ENCODE data around the gene SRSF4. TPM values are rescaled to one million over a fixed set of nuclear protein-coding genes. Genes with fewer than 3 reads are reported as not detected.

The SRSF4 gene
- total RNA-seq, 1 donor from 2014 or later = 111 TPM

DNA sequence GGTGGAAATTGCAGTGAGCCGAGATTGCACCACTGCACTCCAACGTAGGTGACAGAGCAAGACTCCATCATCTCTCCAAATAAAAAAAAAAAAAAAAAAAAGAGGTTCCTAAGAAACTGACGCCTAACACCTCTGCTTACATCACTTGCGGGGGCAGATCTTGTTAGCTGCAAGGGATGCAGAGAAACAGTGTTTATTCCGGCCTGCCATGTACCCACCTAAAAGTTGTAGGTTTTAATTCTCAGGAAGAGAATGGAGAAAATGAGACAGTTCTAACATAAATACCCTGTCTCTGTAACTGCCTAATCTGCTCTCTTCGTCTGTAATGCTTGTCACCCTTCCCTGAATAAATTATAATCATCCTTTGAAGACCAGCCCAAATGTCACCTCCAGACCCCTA, 9.0 kb upstream of the SRSF4 start:
- Mint-ChIP-seq H3K27me3 (no peaks in the 10 kb centered on the region), H3K4me1 (ENCODE audit: low read depth) (no peaks in the 10 kb centered on the region), H3K36me3 (ENCODE audit: insufficient read depth) (peaks cover 18% of the 10 kb centered on the region), H3K4me3 (ENCODE audit: low read depth) (no peak overlapping the region), H3K9me3 (ENCODE audit: low read depth) (peaks cover 4% of the 10 kb centered on the region), H3K27ac (no peak overlapping the region)
- DNase-seq (ENCODE audit: low spot score, unreplicated experiment) = no peak
- TF ChIP-seq, protein P1, sequence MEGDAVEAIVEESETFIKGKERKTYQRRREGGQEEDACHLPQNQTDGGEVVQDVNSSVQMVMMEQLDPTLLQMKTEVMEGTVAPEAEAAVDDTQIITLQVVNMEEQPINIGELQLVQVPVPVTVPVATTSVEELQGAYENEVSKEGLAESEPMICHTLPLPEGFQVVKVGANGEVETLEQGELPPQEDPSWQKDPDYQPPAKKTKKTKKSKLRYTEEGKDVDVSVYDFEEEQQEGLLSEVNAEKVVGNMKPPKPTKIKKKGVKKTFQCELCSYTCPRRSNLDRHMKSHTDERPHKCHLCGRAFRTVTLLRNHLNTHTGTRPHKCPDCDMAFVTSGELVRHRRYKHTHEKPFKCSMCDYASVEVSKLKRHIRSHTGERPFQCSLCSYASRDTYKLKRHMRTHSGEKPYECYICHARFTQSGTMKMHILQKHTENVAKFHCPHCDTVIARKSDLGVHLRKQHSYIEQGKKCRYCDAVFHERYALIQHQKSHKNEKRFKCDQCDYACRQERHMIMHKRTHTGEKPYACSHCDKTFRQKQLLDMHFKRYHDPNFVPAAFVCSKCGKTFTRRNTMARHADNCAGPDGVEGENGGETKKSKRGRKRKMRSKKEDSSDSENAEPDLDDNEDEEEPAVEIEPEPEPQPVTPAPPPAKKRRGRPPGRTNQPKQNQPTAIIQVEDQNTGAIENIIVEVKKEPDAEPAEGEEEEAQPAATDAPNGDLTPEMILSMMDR (IDR thresholded peaks at IDR 0.05; ENCODE audit: unreplicated experiment) = no peak

DNA sequence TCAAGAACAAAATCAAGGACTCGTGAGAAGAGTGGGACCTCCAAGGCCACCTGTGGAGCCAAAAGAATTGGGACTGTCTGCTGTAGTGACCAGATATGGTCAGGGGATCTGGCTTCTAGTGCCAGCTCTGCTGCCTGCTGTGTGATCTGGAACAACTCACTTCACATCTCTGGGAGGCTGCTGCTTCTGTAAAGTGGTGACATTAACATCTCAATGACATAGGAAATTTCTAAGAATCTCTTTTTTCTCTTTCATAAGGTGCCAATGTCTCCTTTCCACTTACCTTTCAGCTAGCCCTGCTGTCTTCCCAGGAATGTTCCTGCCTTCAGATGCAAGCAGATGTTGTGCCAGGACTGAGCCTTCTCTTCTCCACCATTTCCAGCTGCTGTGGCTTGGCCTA, 5.0 kb upstream of the SRSF4 start:
- Mint-ChIP-seq H3K27me3 (no peaks in the 10 kb centered on the region), H3K9me3 (ENCODE audit: low read depth) (peaks cover 4% of the 10 kb centered on the region), H3K4me3 (ENCODE audit: low read depth) (no peak overlapping the region), H3K27ac (peak overlapping the region; percentile 31), H3K36me3 (ENCODE audit: insufficient read depth) (peaks cover 12% of the 10 kb centered on the region), H3K4me1 (ENCODE audit: low read depth) (peaks cover 3% of the 10 kb centered on the region)
- TF ChIP-seq, protein P1 (IDR thresholded peaks at IDR 0.05; ENCODE audit: unreplicated experiment) = no peak
- no peak for DNase-seq (ENCODE audit: low spot score, unreplicated experiment)

DNA sequence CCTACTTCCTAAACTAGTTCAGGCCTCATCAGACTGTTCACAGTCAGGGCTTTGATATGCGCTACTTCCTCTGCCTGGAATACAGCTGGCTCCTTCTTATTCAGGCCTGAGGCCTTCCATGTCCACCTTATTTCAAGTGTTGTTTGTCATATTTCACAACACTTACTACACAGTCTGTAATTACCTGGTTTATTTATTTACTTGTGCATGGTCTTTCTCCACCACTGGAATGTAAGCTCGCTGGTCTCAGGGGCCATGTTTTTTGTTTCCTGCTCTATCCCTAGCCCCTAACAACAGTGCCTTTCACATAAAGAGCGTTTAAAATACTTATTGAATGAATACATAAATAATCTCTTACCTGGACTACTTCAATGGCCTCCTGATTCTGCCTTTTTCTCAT, 4.6 kb upstream of the SRSF4 start:
- TF ChIP-seq, protein P1 (IDR thresholded peaks at IDR 0.05; ENCODE audit: unreplicated experiment) = no peak
- Mint-ChIP-seq H3K27ac (peak overlapping the region; percentile 31), H3K36me3 (ENCODE audit: insufficient read depth) (peaks cover 9% of the 10 kb centered on the region), H3K4me1 (ENCODE audit: low read depth) (peaks cover 3% of the 10 kb centered on the region), H3K4me3 (ENCODE audit: low read depth) (no peak overlapping the region), H3K9me3 (ENCODE audit: low read depth) (peaks cover 4% of the 10 kb centered on the region), H3K27me3 (no peaks in the 10 kb centered on the region)
- DNase-seq (ENCODE audit: low spot score, unreplicated experiment) = no peak

DNA sequence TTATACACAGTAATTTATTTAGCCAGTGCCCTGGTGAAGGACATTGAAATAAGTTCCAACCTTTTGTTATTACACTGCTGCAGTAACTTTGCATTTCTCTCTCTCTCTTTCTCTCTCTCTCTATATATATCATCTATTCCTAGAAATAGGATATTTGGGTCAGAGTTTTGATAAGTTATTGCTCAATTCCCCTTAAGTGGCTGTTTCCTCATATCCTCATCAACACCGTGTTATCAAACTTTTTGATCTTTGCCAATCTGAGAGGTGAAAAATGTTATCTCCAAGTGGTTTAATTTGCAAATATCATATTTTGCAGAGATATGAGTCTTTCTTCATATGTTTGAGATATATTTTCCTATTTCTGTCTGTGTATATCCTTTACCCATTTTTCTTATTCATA, 1.6 kb upstream of the SRSF4 start:
- no peaks in the 10 kb centered on the region for H3K27me3 Mint-ChIP-seq
- peaks cover 7% of the 10 kb centered on the region for H3K36me3 Mint-ChIP-seq (ENCODE audit: insufficient read depth)
- H3K27ac Mint-ChIP-seq = peak overlapping the region; percentile 62
- H3K4me1 Mint-ChIP-seq (ENCODE audit: low read depth) = peaks cover 20% of the 10 kb centered on the region
- TF ChIP-seq, protein P1 (IDR thresholded peaks at IDR 0.05; ENCODE audit: unreplicated experiment) = no peak
- H3K9me3 Mint-ChIP-seq (ENCODE audit: low read depth) = no peaks in the 10 kb centered on the region
- no peak for DNase-seq (ENCODE audit: low spot score, unreplicated experiment)
- H3K4me3 Mint-ChIP-seq (ENCODE audit: low read depth) = no peak overlapping the region

DNA sequence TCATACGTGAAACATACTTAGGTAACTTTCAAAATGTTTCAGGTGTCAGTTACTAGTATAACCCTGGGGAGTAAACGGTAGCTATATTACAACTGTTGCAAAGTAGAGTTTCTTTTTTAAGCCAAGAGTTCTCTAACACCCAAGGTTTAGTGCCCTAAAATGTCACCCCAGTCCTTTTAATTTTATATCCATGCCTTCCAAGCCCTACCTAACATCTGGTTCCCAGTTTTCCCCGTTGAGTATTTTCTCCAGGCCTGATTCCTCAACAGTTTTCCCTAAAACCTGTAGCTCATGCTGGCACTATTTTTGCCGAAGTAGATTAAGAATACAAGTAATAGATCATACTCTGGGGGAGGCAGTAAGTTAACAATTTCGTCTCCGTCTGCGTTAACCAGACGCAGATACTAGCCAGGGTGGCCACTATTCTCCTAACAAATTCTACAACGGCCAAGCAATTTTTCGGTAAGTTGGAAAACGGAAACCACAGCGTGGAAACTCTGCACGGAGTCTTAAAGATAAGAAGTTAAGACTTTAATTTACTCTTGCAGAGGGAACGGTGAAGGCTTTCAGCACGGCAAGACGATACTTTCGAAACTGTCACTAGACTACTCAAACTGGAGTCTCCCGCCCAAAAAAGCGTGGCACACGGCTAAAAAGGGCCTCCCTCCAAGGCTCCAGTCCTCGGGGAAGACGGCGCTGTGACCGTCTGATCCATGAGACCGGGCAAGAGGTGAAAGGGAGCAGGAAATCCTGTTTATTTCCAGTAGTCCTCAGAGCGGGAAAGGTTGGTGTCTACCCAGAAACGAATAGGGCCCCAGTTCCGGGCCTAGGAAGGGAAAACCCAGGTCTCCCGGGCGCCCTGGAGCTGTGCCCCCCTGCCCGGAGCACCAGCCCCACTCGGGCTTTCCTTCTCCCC, 945 bp downstream of the SRSF4 start:
- DNase-seq (ENCODE audit: low spot score, unreplicated experiment) = no peak
- TF ChIP-seq, protein P1 (IDR thresholded peaks at IDR 0.05; ENCODE audit: unreplicated experiment) = no peak
- Mint-ChIP-seq H3K27ac (peak overlapping the region; percentile 99), H3K36me3 (ENCODE audit: insufficient read depth) (peaks cover 14% of the 10 kb centered on the region), H3K4me3 (ENCODE audit: low read depth) (peak overlapping the region; percentile 96), H3K9me3 (ENCODE audit: low read depth) (no peaks in the 10 kb centered on the region), H3K4me1 (ENCODE audit: low read depth) (peaks cover 25% of the 10 kb centered on the region), H3K27me3 (no peaks in the 10 kb centered on the region)
